HG03039 (cell line): ENCODE measurements around the gene RIC8A.
"Not testable (repeated sequence)": the region's sequence is repeated elsewhere in the genome, so short reads cannot be mapped to it uniquely, and the experiment has no call there.

Experiments
- ATAC-seq: cut with Tn5 transposase; IDR thresholded peaks from one replicate; pipeline ENCODE4 v1.9.1; 2021; ENCODE audit warnings: mild to moderate bottlenecking, moderate library complexity; ENCODE audit not compliant: unreplicated experiment

The RIC8A gene

GRCh38 chr11:207208-207862 lies at the start of gene RIC8A, which contains the start of gene BET1L:
RIC8A (plus strand) TSS chr11:207708; CDS start chr11:208855, 1,147 bp downstream.
BET1L (minus strand) TSS chr11:207399; CDS start chr11:207321, 78 bp downstream.
- peak; percentile 67 for ATAC-seq

- not testable (repeated sequence) for ATAC-seq
Measured at GRCh38 chr11:180242-180641, 27.3 kb upstream of the RIC8A start.

GRCh38 chr11:189200-189783 lies 18.2 kb upstream of the RIC8A start:
- not testable (repeated sequence) for ATAC-seq

- peak; percentile 72 for ATAC-seq
Measured at GRCh38 chr11:189843-190311, 17.6 kb upstream of the RIC8A start.

GRCh38 chr11:190546-190945 lies 17.0 kb upstream of the RIC8A start:
- not testable (repeated sequence) for ATAC-seq

GRCh38 chr11:191490-192478 lies 15.7 kb upstream of the RIC8A start:
- not testable (repeated sequence) for ATAC-seq

GRCh38 chr11:192674-193128 lies 14.8 kb upstream of the RIC8A start, which contains the start of gene SCGB1C1:
SCGB1C1 (plus strand) TSS chr11:193078; CDS start chr11:193100, 22 bp downstream.
- ATAC-seq, result not testable (repeated sequence)

- not testable (repeated sequence) for ATAC-seq
Measured at GRCh38 chr11:193481-193880, 14.0 kb upstream of the RIC8A start.

- ATAC-seq, result no peak
Measured at GRCh38 chr11:196786-197731, 10.4 kb upstream of the RIC8A start.

- ATAC-seq, result no peak
Measured at GRCh38 chr11:197741-198235, 9.7 kb upstream of the RIC8A start.

- no peak for ATAC-seq
Measured at GRCh38 chr11:198236-198806, 9.2 kb upstream of the RIC8A start.

- no peak for ATAC-seq
Measured at GRCh38 chr11:199004-199581, 8.4 kb upstream of the RIC8A start.

GRCh38 chr11:199782-200181 lies 7.7 kb upstream of the RIC8A start:
- ATAC-seq, result no peak

- no peak for ATAC-seq
Measured at GRCh38 chr11:200224-201003, 7.1 kb upstream of the RIC8A start.

GRCh38 chr11:201966-202365 lies 5.5 kb upstream of the RIC8A start:
- ATAC-seq, result no peak

- ATAC-seq, result no peak
Measured at GRCh38 chr11:202490-202889, 5.0 kb upstream of the RIC8A start.

- no peak for ATAC-seq
Measured at GRCh38 chr11:203056-203944, 4.2 kb upstream of the RIC8A start.
